GM12878 (cell line): ENCODE results near the gene PLEKHG2. TPM values are rescaled to one million over a fixed set of nuclear protein-coding genes. Genes with fewer than 3 reads are reported as not detected.

Experiments
- ASH2L ChIP-seq: fragments of 300-600, 200-600 bp; sonication (generic); IDR thresholded peaks from 2 replicates; pipeline ENCODE4 v1.6.1; 2017; ENCODE audit warnings: low read depth, mild to moderate bottlenecking, borderline replicate concordance
- ATF7 ChIP-seq: fragments of 450-650 bp; IDR thresholded peaks from 2 replicates; pipeline ENCODE4 v1.6.1; 2016; ENCODE audit warnings: low read depth, mild to moderate bottlenecking
- CHD2 ChIP-seq: IDR thresholded peaks from 2 replicates; pipeline ENCODE4 v1.6.1; 2011; ENCODE audit warnings: low read depth, low read length, improper control_type of control experiment, borderline replicate concordance
- CREM ChIP-seq: IDR thresholded peaks from 2 replicates; pipeline ENCODE4 v1.6.1; 2014; ENCODE audit warnings: antibody characterized with exemption, low read depth
- EP300 ChIP-seq, 2 experiments: fragments of 150-350 bp in 1 of 2; IDR thresholded peaks; 2 replicates each; pipeline ENCODE4 v1.6.1; 2011 to 2012; ENCODE audit warnings: low read depth in 2 of 2, low read length in 2 of 2, borderline replicate concordance in 1 of 2, improper control_type of control experiment in 1 of 2, inconsistent platforms in 1 of 2; ENCODE audit not compliant: control insufficient read depth in 1 of 2
- FOXM1 ChIP-seq: IDR thresholded peaks from 2 replicates; pipeline ENCODE4 v1.6.1; 2012; ENCODE audit warnings: low read depth, mild to moderate bottlenecking, inconsistent platforms, low read length, moderate library complexity
- HDAC6 ChIP-seq: fragments of 200-600 bp; sonication (generic); IDR thresholded peaks from one replicate; pipeline ENCODE4 v1.8.0; 2017; ENCODE audit warnings: antibody characterized with exemption; ENCODE audit not compliant: unreplicated experiment
- IKZF2 ChIP-seq, 2 experiments: fragments of 450-650 bp; IDR thresholded peaks; 2 replicates each; pipeline ENCODE4 v1.6.1; 2017; ENCODE audit warnings: mild to moderate bottlenecking in 2 of 2, moderate library complexity in 2 of 2
- KDM1A ChIP-seq: fragments of 200-600 bp; sonication (generic); IDR thresholded peaks from 2 replicates; pipeline ENCODE4 v1.6.1; 2016; ENCODE audit warnings: borderline replicate concordance
- MEF2B ChIP-seq: fragments of 450-650 bp; IDR thresholded peaks from 2 replicates; pipeline ENCODE4 v1.6.1; 2018; ENCODE audit warnings: mild to moderate bottlenecking, moderate library complexity; ENCODE audit not compliant: partially characterized antibody, poor library complexity, severe bottlenecking
- NFIC ChIP-seq: IDR thresholded peaks from 2 replicates; pipeline ENCODE4 v1.6.1; 2012; ENCODE audit warnings: low read depth, mild to moderate bottlenecking, inconsistent platforms, low read length, moderate library complexity
- NR2F1 ChIP-seq: fragments of 450-650 bp; conservative IDR thresholded peaks from 2 replicates; pipeline ENCODE4 v1.6.1; 2017; ENCODE audit warnings: mild to moderate bottlenecking
- RFX5 ChIP-seq: IDR thresholded peaks from 2 replicates; pipeline ENCODE4 v1.6.1; 2011; ENCODE audit warnings: low read depth, low read length, improper control_type of control experiment
- SIX5 ChIP-seq: IDR thresholded peaks from 2 replicates; pipeline ENCODE4 v1.6.1; 2011; ENCODE audit warnings: mild to moderate bottlenecking, low read depth, low read length, moderate library complexity; ENCODE audit not compliant: severe bottlenecking
- SMAD5 ChIP-seq: IDR thresholded peaks from 2 replicates; pipeline ENCODE4 v1.6.1; 2016; ENCODE audit warnings: antibody characterized with exemption, low read depth
- SMC3 ChIP-seq: IDR thresholded peaks from 2 replicates; pipeline ENCODE4 v1.6.1; 2011; ENCODE audit warnings: low read length, improper control_type of control experiment, borderline replicate concordance
- SP1 ChIP-seq: IDR thresholded peaks from one replicate; pipeline ENCODE4 v1.6.1; 2011; ENCODE audit warnings: low read depth, low read length
- TCF7 ChIP-seq: IDR thresholded peaks from 2 replicates; pipeline ENCODE4 v1.6.1; 2014; ENCODE audit warnings: antibody characterized with exemption, borderline replicate concordance
- ZBED1 ChIP-seq: IDR thresholded peaks from 2 replicates; pipeline ENCODE4 v1.6.1; 2016; ENCODE audit warnings: borderline replicate concordance
- polyA plus RNA-seq, 11 experiments: library from polyadenylated mRNA; depleted of rRNA in 4 of 11; unstranded in 6 of 11; stranded (reverse) in 5 of 11; fragments of >200 nt; fragmentation: Nextera tagmentation in 4 of 11; fragmentation: Illumina TruSeq in 1 of 11; extraction: Ambion mirVana in 4 of 11; extraction: Trizol in 1 of 11; gene quantifications; 1 replicate in 1 of 11; 2 replicates in 10 of 11; pipeline versions ENCODE4 v1.2.1 to v1.2.3, GENCODE V29; 2011 to 2016; ENCODE audit warnings: inconsistent platforms in 2 of 11, missing spikeins in 2 of 11, low read depth in 1 of 11
- total RNA-seq, 4 experiments: library from RNA; depleted of rRNA in 3 of 4; stranded (reverse); fragments of >200 nt in 3 of 4; fragmentation: Illumina TruSeq in 1 of 4; extraction: Trizol in 1 of 4; gene quantifications; 2 replicates each; pipeline versions ENCODE4 v1.2.1 to v1.2.3, GENCODE V29; 2013 to 2021
- TF ChIP-seq, protein P1 (sequence below), 3 experiments: IDR thresholded peaks in 2 of 3; conservative IDR thresholded peaks in 1 of 3; 2 replicates each; pipeline ENCODE4 v1.5.1; 2011; ENCODE audit warnings: low read depth in 3 of 3, low read length in 3 of 3, mild to moderate bottlenecking in 3 of 3, control low read depth in 2 of 3, moderate library complexity in 2 of 3, inconsistent platforms in 1 of 3, mixed read lengths in 1 of 3; ENCODE audit not compliant: control insufficient read depth in 2 of 3, insufficient read depth in 1 of 3; ENCODE audit errors: extremely low read depth in 1 of 3
- TF ChIP-seq, protein P2 (sequence below): fragments of 450-650 bp; IDR thresholded peaks from 2 replicates; pipeline ENCODE4 v1.6.1; 2017; ENCODE audit warnings: mild to moderate bottlenecking, moderate library complexity

The PLEKHG2 gene
- total and polyA plus RNA-seq, 10 of the 15 experiments (the other 5 are each of a cell fraction or from before 2014, with no cell fraction given) = 3.0 to 62.5 (median 17.2) TPM

DNA sequence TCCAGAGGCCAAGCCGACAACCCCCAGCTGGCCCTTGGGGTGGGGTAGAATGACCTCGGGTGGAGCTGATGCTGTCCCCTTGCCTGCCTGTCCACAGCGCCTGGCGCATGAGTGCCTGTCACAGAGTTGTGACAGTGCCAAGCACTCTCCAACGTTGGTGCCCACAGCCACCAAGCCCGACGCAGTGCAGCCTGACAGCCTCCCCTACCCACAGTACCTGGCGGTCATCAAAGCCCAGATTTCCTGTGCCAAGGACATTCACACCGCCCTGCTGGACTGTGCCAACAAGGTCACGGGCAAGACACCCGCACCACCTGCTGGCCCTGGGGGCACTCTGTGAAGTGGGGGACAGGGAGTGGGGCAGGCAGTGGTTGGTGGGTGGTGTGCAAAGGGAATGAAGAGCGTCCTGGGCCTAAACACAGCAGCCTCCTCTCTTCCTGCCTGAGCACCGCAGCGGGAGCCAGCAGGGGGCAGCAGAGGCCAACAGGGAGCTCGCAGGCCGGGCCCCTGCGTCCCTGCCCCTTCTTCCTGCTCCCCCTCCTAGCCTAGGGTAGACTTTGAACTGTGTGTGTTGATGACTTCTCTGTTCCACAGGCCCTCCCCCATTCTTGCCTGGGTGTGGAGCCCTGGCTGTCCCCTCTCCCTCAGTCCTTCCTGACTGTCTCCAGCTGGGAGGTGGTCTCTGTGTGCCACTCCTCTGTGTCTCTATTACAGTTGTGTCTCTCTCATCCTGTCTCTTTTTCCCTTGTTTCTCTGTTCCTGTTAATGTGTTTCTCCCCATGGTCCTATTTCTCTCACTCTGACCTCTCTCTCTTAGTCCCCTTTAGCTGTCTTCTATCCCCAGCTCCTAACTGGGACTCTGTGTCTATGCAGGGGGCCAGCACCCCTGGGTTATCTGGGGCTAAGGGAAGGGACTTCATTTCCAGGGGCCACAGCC, 14.8 kb upstream of the PLEKHG2 start (continued):
- TF ChIP-seq SP1 (peak; percentile 35), MEF2B (peak; percentile 7), CREM (no peak), ATF7 (peak; percentile 57; the same call in 1 of the 2 replicates), IKZF2 (IDR thresholded peaks at IDR 0.05) (peak; percentile 59 to 71), FOXM1 (no peak), TCF7 (no peak), SIX5 (no peak), ASH2L (no peak), EP300 (IDR thresholded peaks at IDR 0.05; ENCODE audit: borderline replicate concordance in 1 of 2, control insufficient read depth in 1 of 2, low read depth in 2 of 2, low read length in 2 of 2) (peak in 1 of 2 experiments; percentile 4; a peak in 1 of 4 replicates), RFX5 (peak; percentile 35; the same call in 1 of the 2 replicates), NFIC (no peak), ZBED1 (no peak), KDM1A (no peak), CHD2 (peak; percentile 73), HDAC6 (no peak), SMC3 (peak; percentile 100), NR2F1 (peak; percentile 65), SMAD5 (peak; percentile 44; the same call in 1 of the 2 replicates)
- TF ChIP-seq, protein P1, sequence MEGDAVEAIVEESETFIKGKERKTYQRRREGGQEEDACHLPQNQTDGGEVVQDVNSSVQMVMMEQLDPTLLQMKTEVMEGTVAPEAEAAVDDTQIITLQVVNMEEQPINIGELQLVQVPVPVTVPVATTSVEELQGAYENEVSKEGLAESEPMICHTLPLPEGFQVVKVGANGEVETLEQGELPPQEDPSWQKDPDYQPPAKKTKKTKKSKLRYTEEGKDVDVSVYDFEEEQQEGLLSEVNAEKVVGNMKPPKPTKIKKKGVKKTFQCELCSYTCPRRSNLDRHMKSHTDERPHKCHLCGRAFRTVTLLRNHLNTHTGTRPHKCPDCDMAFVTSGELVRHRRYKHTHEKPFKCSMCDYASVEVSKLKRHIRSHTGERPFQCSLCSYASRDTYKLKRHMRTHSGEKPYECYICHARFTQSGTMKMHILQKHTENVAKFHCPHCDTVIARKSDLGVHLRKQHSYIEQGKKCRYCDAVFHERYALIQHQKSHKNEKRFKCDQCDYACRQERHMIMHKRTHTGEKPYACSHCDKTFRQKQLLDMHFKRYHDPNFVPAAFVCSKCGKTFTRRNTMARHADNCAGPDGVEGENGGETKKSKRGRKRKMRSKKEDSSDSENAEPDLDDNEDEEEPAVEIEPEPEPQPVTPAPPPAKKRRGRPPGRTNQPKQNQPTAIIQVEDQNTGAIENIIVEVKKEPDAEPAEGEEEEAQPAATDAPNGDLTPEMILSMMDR (IDR thresholded peaks at IDR 0.05 in 2 of 3, conservative IDR thresholded peaks at IDR 0.05 in 1 of 3; ENCODE audit: control insufficient read depth in 2 of 3, extremely low read depth in 1 of 3, insufficient read depth in 1 of 3, low read depth in 3 of 3, low read length in 3 of 3) = peak; percentile 97 to 98 (median 98); a peak in 5 of 6 replicates
- TF ChIP-seq, protein P2, sequence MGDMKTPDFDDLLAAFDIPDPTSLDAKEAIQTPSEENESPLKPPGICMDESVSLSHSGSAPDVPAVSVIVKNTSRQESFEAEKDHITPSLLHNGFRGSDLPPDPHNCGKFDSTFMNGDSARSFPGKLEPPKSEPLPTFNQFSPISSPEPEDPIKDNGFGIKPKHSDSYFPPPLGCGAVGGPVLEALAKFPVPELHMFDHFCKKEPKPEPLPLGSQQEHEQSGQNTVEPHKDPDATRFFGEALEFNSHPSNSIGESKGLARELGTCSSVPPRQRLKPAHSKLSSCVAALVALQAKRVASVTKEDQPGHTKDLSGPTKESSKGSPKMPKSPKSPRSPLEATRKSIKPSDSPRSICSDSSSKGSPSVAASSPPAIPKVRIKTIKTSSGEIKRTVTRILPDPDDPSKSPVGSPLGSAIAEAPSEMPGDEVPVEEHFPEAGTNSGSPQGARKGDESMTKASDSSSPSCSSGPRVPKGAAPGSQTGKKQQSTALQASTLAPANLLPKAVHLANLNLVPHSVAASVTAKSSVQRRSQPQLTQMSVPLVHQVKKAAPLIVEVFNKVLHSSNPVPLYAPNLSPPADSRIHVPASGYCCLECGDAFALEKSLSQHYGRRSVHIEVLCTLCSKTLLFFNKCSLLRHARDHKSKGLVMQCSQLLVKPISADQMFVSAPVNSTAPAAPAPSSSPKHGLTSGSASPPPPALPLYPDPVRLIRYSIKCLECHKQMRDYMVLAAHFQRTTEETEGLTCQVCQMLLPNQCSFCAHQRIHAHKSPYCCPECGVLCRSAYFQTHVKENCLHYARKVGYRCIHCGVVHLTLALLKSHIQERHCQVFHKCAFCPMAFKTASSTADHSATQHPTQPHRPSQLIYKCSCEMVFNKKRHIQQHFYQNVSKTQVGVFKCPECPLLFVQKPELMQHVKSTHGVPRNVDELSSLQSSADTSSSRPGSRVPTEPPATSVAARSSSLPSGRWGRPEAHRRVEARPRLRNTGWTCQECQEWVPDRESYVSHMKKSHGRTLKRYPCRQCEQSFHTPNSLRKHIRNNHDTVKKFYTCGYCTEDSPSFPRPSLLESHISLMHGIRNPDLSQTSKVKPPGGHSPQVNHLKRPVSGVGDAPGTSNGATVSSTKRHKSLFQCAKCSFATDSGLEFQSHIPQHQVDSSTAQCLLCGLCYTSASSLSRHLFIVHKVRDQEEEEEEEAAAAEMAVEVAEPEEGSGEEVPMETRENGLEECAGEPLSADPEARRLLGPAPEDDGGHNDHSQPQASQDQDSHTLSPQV = peak; percentile 75; the same call in 1 of the 2 replicates
